Measurements from ENCODE around the gene ART5. TPM values are rescaled to one million over a fixed set of nuclear protein-coding genes. Genes with fewer than 3 reads are reported as not detected.

The ART5 gene, protein sequence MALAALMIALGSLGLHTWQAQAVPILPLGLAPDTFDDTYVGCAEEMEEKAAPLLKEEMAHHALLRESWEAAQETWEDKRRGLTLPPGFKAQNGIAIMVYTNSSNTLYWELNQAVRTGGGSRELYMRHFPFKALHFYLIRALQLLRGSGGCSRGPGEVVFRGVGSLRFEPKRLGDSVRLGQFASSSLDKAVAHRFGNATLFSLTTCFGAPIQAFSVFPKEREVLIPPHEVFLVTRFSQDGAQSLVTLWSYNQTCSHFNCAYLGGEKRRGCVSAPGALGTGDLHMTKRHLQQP
- 1 to 10 TPM in 1 of 2 donors, under 1 TPM in 1; 0.21 to 1.4 TPM for total RNA-seq
- long read RNA-seq, partial matches to known transcripts, result 0 of 1 reads
- long read RNA-seq, other reads (novel, unspliced or antisense), result 0 of 1 reads

DNA sequence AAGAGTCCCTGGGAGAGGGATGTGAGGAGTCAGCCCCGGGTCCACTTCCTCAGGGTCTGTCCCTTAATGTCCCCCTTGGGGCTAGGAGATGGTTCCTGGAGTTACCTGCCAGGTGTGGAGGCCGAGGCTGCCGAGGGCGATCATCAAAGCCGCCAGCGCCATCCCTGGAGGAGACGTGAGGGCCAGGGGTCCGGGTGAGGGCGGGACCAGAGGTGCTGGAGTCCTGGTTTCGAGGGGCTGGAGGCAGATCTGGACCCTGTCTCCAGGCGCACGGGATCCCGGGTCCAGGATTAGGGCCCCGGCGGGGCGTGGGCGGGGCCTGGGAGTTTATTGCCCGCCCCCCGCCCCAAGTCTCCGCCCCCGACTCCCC is at the start of gene ART5:
Gene ART5, minus strand, starts transcription at position 292 of the 370 bp plus-strand sequence. Its CDS starts 130 bp downstream, at position 162.
- no peak for DNase-seq
- no peak for ATAC-seq
- intact Hi-C loops (cut with DNase I), result no loop called here

DNA sequence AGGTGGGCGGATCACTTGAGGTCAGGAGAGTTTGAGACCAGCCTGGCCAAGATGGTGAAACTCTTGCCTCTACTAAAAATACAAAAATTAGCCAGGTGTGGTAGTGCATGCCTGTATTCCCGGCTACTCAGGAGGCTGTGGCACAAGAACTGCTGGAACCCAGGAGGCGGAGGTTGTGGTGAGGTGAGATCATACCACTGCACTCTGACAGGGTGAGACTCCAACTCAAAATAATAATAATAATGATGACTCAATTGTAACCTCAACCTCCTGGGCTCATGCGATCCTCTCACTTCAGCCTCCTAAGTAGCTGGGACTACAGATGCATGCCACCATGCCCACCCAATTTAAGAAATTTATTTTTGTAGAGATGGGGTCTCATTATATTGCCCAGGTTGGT is 45.0 kb upstream of the ART5 start:
- DNase-seq (no peak), ATAC-seq (no peak)
- intact Hi-C loops (cut with DNase I), result no loop called here

DNA sequence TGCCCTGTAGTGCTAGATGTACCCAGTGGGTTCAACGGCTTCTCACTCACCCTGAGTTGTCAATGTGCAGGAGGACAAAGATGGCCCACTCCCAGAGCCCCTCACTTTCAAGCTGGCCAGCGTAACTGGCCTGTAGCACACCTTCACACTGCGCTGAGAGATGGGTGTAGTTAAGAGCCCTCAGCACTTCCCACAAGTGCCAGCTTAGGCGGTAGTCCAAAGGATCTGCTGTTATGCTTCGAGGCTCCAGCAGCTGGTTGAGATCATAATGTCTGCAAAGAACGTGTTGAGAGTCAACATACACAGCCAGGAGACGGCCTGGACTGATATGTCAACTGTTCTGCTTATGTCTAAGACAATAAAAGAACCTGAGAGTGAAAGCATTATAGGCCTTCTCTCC is 44.1 kb upstream of the ART5 start:
- ATAC-seq, result peak; percentile 66 to 68
- DNase-seq, result no peak
- intact Hi-C loops (cut with DNase I), result no loop called here

DNA sequence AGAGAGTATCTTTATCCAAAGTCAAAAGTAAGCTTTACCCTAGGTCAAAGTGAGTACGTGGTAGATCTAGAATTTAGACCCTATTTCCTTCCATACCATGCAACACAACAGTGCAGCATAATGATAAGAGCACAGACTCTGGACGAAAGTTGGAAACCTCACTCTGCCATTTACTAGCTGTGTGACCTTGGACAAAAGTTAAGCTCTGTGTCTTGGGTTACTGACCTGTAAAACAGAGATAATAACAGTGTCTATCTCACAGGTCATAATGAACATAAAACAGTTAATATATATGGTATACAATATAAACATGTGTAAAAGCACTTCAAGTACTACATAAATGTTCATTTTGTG is 43.0 kb upstream of the ART5 start:
- ATAC-seq, result no peak
- intact Hi-C loops (cut with DNase I), result no loop called here
- DNase-seq, result no peak

DNA sequence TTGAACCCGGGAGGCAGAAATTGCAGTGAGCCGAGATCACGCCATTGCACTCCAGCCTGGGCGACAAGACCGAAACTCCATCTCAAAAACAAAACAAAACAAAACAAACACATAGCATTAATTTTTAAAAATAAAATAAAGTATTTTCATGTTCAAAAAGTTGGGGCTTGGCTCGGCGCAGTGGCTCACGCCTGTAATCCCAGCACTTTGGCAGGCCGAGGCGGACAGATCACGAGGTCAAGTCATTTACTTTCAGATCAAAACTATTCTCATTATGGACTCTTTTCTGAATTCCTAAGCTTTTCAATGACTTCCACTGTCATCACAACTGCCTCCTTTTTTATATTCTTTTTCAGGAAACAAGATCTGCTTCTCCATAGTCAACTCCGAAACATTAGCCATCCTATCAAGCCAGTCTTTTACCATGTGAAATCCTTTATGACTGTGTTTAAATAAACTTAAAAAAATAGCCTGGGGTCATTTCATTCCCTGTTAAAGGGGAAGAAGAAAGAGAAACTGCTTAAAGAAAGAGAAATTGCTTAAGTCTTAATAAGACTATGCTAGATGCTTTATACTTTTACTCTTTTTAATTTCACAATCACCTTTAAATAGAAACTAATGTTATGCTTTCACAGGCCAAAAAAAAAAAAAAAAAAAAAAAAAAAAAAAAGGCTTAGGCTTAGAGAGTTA is 42.5 kb upstream of the ART5 start:
- no peak for ATAC-seq
- no peak for DNase-seq
- intact Hi-C loops (cut with DNase I), result no loop called here

DNA sequence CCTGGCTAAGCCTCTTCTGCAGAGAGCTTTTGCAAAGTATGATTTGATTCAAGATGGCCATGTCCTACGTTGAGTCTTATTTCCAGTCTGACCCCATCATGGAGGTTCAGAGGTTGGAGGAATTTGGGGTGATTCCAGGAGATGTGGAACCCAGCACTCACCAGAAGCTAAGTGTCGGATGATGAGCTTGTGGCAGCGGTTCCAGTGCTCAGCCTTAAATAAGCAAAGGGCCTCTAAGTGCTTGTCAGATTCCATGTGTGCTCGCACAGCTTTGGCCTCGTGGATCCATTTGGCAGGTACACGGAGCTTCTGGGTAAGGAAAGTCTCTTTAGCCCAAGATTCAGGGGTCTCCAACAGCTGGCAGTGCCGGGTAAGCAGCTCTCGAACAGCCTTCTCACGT is 41.2 kb upstream of the ART5 start:
- peak; percentile 69 to 81 for ATAC-seq
- DNase-seq, result no peak

DNA sequence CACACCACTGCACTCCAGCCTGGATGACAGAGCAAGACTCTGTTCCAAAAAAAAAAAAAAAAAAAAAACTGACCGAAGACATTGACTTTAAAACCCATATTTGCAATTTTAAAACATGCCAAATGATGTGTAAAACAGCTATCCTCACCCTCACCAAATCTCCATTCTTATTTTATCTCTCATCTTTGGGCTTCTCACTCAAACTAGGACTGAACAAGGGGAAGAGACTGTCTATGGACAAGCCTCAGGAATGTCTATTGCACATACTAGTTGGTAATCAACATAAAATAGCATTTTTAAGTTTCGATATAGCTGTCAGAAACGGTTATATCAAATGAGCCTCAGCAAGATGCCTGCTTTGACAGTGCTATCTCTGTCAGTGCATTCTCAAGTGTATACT is 37.3 kb upstream of the ART5 start:
- no peak for ATAC-seq
- intact Hi-C loops (cut with DNase I), result no loop called here
- DNase-seq, result no peak

More for the DNA sequence above, 41.2 kb upstream of the ART5 start:
- intact Hi-C loops (cut with DNase I), result no loop called here

DNA sequence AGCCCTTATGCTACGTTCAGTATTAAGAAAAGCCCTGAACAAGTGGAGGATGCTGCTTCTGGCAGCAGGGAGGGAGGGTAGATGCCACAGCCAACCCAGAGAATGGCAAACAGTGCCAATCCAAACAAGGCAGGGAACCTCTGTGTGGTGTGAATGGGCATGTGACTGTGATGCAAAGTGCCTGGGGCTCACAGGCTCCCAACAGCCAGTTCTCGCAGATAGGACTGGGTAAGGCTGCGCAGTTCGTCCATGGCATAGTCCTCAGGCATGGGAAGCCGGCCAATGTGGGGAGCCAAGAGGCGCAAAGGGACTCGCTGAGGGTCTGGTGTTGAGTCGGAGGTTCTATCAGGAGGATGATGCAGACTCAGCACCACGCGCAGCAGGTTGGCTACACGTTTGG is 34.2 kb upstream of the ART5 start:
- DNase-seq (no peak), ATAC-seq (no peak)
- intact Hi-C loops (cut with DNase I), result no loop called here

DNA sequence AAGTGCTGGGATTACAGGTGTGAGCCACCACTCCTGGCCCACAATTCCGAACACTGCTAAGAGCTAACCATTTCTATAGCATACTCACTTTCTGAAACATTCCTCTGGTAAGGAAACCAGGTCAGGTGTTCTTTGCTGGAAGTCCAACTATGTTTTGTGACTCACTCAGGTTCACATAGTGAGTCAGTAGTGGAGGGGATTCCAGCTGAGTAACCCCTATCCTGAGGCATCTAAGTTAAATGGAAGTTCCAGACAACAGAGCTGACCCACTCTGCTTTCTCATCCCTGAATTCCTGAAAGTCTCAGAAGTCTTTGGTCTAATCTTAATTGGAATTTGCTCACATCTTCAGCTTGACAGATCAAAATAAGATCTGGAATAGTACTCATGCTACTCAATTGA is 32.4 kb upstream of the ART5 start:
- ATAC-seq, result no peak

DNA sequence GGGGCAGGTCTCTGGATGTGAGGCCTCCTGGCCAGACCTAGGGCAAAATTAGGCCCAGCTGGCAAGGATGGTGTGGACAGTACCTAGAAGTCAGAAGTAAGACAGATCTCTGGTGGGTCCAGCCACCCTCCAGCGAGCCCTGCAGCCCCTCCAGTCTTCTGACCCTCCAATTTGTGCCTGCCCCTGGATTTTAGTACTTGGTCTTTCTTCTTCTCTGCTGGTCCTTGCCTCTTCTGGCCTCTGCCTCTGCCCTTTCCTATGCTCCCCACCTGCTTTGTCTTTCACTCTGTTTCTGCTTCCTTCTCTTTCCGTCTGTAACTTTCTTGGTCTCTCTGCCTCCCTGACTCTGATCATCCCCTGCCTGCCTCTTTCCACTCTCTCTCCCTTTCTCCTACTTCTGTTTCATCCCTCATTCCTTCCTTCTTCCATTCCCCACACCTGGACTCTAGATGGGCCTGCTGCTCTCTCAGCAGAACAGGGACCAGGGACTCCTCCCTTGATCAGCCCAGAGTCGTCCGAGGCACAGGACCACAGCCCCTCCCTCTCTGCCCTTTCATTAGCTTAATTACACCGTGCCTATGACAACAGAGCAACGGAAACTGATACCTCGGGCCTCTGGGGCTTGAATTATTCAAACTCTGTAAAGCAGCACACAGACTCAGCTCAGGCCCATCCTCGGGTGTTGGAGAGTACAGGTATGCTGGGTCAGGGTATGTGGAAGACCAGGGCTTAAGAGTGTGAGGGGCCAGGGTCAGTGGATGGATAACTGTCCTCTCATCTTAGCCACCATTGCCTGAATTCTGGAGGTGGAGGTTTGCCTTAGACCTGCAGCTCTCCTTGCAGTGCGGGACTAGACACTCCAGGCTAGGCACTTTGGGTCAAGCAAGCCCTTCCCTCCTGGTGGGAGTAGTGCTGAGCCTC is 29.8 kb upstream of the ART5 start, which contains the start of gene CHRNA10:
Gene CHRNA10, minus strand, starts transcription at position 51 of the 921 bp plus-strand sequence. CDS start 72 bp downstream, outside the sequence.
- no peak for DNase-seq
- no peak for ATAC-seq
- intact Hi-C loops (cut with DNase I), result no loop called here

More for the DNA sequence above, 32.4 kb upstream of the ART5 start:
- DNase-seq, result no peak
- intact Hi-C loops (cut with DNase I), result no loop called here

DNA sequence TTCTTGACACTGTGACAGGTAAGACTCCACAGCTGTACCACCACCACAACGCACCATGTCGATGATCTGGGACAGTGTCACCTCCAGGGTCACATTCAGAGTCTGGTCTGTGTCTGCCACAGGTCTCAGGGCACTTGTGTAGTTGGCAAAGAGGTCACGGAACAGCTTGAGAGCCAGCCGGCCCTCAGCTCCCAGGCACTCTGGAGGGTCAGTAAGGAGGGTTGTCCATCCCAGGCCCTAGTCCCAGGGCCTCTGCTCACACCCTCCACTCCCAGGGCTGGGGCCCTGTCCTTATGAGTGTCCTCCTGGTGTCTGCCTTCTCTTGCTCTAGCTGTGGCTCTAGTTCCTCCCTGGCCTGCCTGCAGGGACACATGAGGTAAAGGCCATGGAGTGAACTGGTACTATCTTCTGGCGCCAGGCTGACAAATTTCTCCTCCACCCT is 28.0 kb upstream of the ART5 start:
- DNase-seq (no peak), ATAC-seq (peak; percentile 56 to 60)
- intact Hi-C loops (cut with DNase I), result no loop called here

DNA sequence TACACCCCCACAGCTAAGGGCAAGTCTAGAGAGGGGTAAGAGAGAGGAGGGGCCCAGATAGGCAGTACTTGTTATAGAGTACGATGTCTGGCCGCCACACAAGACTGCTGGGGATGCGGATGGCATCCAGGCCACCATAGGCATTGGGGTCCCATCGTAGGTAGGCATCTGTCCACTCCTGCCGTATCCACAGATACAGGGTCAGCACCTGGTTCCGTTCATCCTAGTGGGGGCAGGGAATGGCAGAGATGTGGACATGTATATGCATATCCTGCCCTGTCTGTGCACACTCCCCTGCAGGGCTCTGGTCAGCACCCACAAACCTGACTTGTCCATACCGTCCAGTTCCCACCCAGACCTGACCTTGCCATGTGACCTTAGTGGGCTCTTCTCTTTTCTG is 27.3 kb upstream of the ART5 start:
- no peak for ATAC-seq
- intact Hi-C loops (cut with DNase I), result no loop called here
- no peak for DNase-seq

DNA sequence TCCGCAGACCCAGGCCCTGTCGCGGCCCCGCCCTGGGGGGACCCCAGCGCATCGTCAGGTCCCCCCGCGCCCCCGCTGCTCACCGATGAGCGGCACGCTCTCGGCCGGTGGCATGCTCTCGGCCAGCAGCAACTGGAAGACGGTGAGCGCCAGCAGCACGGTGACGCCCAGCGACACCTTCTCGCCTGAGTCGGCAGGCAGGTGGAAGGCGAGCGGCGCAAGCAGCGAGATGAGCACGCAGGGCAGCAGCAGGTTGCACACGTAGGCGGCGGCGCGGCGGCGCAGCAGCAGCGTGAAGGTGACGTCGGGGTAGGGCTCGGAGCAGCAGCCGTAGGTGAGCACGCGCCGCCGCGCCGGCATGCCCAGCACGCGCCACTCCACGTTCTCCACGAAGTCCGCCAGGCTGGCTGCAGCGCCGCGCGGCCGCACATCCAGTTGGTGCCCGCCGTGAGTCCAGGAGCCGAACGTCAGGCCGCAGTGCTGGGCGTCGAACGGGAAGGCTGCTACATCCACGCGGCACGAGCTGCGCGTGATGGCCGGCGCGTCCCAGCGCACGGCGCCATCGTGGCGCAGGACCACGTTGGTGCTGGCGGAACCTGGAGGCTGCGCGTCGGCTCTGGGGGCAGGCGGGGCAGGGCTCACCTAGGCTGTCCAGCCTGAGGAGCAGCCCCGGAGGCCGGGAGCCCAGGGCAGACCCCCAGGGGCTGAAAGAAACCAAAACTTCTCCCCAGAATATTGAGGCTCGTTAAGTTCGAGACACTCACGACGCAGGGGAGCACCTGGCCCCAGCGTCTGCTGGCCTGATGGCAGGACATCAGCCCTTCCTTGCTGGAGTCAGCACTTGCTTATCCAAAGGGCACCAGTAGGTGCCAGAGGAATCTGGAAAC is 25.6 kb upstream of the ART5 start:
- no peak for ATAC-seq
- intact Hi-C loops (cut with DNase I), result no loop called here
- DNase-seq, result no peak

DNA sequence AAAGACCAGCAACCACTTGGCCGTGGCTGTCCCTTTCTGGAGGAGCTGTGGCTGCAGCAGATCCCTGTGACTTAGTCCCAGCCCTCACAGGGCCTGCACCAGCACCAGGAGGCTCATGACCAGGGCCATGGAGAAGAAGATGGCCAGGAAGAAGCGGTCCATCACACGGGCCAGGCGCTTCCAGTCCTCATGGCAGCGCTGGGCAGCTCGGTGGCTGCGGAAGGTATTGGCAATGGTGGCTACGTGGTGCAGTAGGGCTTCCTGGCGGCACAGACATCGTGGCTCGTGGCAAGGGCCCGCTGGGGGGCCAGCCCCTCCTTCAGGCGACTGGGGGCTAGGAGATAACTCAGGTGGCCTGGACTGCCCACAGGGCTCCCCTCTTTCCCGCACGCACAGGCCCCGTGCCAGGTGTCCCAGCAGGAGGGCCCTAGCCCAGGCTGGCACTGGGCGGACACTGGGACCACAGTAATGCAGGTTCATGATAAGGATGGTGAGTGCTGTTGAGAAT is 24.3 kb upstream of the ART5 start:
- no peak for DNase-seq
- intact Hi-C loops (cut with DNase I), result no loop called here
- ATAC-seq, result no peak

DNA sequence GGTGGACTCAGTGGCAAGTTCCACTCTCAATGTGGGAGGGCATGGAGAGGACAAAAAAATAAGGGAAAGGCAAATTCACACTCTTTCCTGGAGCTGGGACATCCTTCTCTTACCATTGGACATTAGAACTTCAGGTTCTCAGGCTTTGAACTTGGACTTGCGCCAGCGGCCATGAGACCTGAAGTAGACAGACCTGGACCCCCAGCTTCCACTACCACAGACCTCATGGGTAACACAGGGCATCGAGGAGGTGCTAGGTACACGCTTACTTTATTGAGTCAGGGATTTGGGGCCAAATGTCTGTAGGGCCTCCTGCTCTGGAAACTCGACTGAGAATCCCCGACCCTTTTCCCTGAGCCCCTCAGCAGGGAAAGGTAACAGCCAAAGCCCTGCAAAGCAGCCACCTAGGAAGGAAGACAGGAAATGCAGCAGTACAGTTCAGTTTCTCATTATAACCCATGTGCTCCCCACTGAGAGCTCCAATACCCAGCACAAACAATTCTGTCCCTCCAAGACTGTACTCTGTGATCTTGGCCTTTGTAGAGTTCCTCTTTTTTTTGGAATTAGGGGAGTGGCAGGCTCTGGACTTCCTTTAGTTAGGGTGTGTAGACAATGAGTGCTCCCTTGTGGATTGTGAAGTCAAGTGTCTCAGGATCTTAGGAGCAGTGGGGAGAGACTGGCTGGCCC is 23.7 kb upstream of the ART5 start:
- ATAC-seq (no peak), DNase-seq (no peak)
- intact Hi-C loops (cut with DNase I), result no loop called here

DNA sequence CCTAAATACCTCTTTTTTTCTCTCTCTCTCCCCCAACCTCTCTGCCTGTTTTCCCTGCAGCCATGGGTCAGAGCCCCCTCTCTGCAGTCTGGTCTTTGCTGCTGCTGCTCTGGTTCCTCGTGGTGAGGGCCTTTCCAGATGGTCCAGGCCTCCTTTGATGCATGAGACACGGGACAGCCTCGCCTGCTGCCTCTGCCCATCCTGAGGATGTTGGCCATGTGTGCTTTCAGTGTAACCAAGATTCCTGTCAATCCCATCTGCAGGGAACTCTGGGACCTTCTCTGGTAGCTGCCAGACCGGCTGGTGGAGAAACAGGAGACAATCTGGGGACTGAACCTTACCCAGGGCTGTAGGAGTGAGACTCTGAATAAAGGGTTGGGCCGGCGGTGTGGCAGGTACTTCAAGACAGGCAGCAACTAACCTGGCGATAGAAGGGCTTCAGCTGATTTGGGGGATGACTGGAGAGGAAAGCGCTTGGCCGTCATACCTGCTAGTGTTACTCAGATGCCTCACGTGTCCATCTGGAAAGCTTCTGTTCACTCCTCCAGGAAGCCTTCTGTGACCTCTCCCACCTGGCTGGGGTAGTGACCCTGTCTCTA is 22.3 kb upstream of the ART5 start:
- no peak for DNase-seq
- intact Hi-C loops (cut with DNase I), result no loop called here
- ATAC-seq, result no peak

DNA sequence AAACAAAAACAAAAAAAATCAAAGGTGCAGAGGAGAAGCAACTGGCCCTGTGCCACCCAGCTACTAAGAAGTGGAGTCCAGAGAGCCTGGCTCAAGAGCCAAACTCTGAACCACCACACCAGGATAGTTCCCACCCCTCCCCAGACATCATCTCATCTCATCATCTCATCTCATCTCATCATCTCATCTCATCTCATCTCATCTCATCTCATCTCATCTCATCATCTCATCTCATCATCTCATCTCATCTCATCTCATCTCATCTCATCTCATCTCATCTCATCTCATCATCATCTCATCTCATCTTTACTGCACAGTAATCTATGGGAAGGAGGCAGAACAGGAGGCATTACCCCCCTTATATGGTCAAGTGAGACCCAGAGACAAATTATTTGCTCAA is 21.1 kb upstream of the ART5 start:
- ATAC-seq (no peak), DNase-seq (no peak)
- intact Hi-C loops (cut with DNase I), result no loop called here

DNA sequence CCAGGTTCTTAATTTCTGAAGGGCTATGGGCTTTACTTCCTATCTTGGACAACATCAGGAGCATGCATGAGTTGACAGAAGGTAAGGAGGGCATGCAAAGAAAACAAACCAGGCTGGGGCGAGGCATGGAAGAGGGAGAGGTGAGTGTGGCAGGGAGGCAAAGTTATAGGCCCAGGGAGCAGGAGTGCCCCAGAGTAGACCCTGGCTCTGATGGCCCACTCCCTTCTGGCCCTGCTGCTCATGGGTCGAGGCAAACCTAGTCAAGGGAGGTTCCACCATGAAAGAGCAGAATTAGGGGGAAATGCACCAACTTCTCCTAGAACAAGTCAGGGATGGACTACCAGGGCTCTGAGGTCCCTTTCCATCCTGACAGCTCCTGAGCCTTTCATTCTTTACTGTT is 19.2 kb upstream of the ART5 start:
- ATAC-seq (no peak), DNase-seq (no peak)
- intact Hi-C loops (cut with DNase I), result no loop called here
